Measurements from ENCODE around the gene CCDC54.

The CCDC54 gene

GRCh38 chr3:107394502-107394901 is 17.3 kb downstream of the CCDC54 start:
- no peak for DNase-seq (ENCODE audit: low read depth)

- no peak for DNase-seq (ENCODE audit: low read depth)
Measured at GRCh38 chr3:107395066-107395465, 17.8 kb downstream of the CCDC54 start.

- DNase-seq (ENCODE audit: low read depth), result no peak
Measured at GRCh38 chr3:107401301-107401700, 24.1 kb downstream of the CCDC54 start.

GRCh38 chr3:107402214-107402613 is 25.0 kb downstream of the CCDC54 start:
- DNase-seq (ENCODE audit: low read depth), result no peak

- no peak for DNase-seq (ENCODE audit: low read depth)
Measured at GRCh38 chr3:107404727-107405469, 27.7 kb downstream of the CCDC54 start.

GRCh38 chr3:107407355-107407754 is 30.1 kb downstream of the CCDC54 start:
- no peak for DNase-seq (ENCODE audit: low read depth)

GRCh38 chr3:107408513-107408912 is 31.3 kb downstream of the CCDC54 start:
- DNase-seq (ENCODE audit: low read depth), result no peak

GRCh38 chr3:107409365-107409764 is 32.1 kb downstream of the CCDC54 start:
- no peak for DNase-seq (ENCODE audit: low read depth)

- DNase-seq (ENCODE audit: low read depth), result no peak
Measured at GRCh38 chr3:107410606-107411005, 33.4 kb downstream of the CCDC54 start.

- DNase-seq (ENCODE audit: low read depth), result no peak
Measured at GRCh38 chr3:107411056-107411455, 33.8 kb downstream of the CCDC54 start.

GRCh38 chr3:107411779-107412178 is 34.5 kb downstream of the CCDC54 start:
- DNase-seq (ENCODE audit: low read depth), result no peak

- DNase-seq (ENCODE audit: low read depth), result no peak
Measured at GRCh38 chr3:107412376-107412775, 35.1 kb downstream of the CCDC54 start.

GRCh38 chr3:107413264-107413663 is 36.0 kb downstream of the CCDC54 start:
- no peak for DNase-seq (ENCODE audit: low read depth)

- DNase-seq (ENCODE audit: low read depth), result no peak
Measured at GRCh38 chr3:107414325-107414964, 37.2 kb downstream of the CCDC54 start.

GRCh38 chr3:107416138-107416537 is 38.9 kb downstream of the CCDC54 start:
- DNase-seq (ENCODE audit: low read depth), result no peak

GRCh38 chr3:107416886-107417285 is 39.6 kb downstream of the CCDC54 start:
- no peak for DNase-seq (ENCODE audit: low read depth)

- DNase-seq (ENCODE audit: low read depth), result no peak
Measured at GRCh38 chr3:107421170-107421792, 44.0 kb downstream of the CCDC54 start.

- DNase-seq (ENCODE audit: low read depth), result no peak
Measured at GRCh38 chr3:107421881-107422280, 44.6 kb downstream of the CCDC54 start.

- no peak for DNase-seq (ENCODE audit: low read depth)
Measured at GRCh38 chr3:107425033-107425432, 47.8 kb downstream of the CCDC54 start.

- DNase-seq (ENCODE audit: low read depth), result no peak
Measured at GRCh38 chr3:107426223-107426622, 49.0 kb downstream of the CCDC54 start.

Data from stimulated activated CD8-positive, alpha-beta memory T cell treated with anti-CD3 and anti-CD28 coated beads, Interleukin-12 subunit alpha, Interleukin-12 subunit beta, amount 100 ng/mL, for 4 hours (primary cell).